OCI-LY7 (cell line): ENCODE measurements around the gene PCDHB3. TPM values are rescaled to one million over a fixed set of nuclear protein-coding genes. Genes with fewer than 3 reads are reported as not detected.
"Not testable (repeated sequence)": the region's sequence is repeated elsewhere in the genome, so short reads cannot be mapped to it uniquely, and the experiment has no call there.

Experiments
- BruUV-seq: library from RNA; stranded (reverse); fragments of 400-500 nt; replicated peaks from 2 replicates; lab custom pipeline; 2021; lab: Mats Ljungman, UMichigan
- CTCF ChIA-PET: fragments of 300-600 bp; sonication (Branson Sonifier 250); formaldehyde crosslinking; loops from one replicate; lab custom pipeline; 2022; ENCODE audit warnings: antibody characterized with exemption; ENCODE audit not compliant: unreplicated experiment; lab: Charles Lee
- POLR2A ChIA-PET: fragments of 300-600 bp; sonication (Branson Sonifier 250); formaldehyde crosslinking; loops from one replicate; lab custom pipeline; 2022; ENCODE audit warnings: antibody characterized with exemption; lab: Charles Lee
- DNase-seq: peaks from one replicate; pipeline ENCODE4 v3.0.0-alpha.2; 2015; ENCODE audit warnings: low spot score
- H2AFZ ChIP-seq: fragments of 200-600 bp; sonication (generic), shearing (Covaris generic); 2 replicates; pipeline ENCODE4 v1.6.1; 2014; ENCODE audit warnings: mild to moderate bottlenecking, antibody characterized with exemption, low read length, moderate library complexity
- H3K27ac ChIP-seq: fragments of 200-600 bp; sonication (generic); 2 replicates; pipeline ENCODE4 v1.5.1; 2014; ENCODE audit warnings: mixed run types, low read depth, mild to moderate bottlenecking, moderate library complexity, low read length, inconsistent platforms; ENCODE audit not compliant: poor library complexity, severe bottlenecking
- H3K36me3 ChIP-seq: fragments of 200-600 bp; sonication (generic); 2 replicates; pipeline ENCODE4 v1.6.1; 2014; ENCODE audit warnings: mild to moderate bottlenecking, antibody characterized with exemption, low read length, moderate library complexity, mixed read lengths; ENCODE audit not compliant: insufficient read depth
- H3K4me1 ChIP-seq: fragments of 200-600 bp; sonication (generic); 2 replicates; pipeline ENCODE4 v1.5.1; 2014; ENCODE audit warnings: mild to moderate bottlenecking, low read length; ENCODE audit not compliant: insufficient read depth, poor library complexity, severe bottlenecking
- H3K4me2 ChIP-seq: fragments of 200-600 bp; sonication (generic); 2 replicates; pipeline ENCODE4 v1.6.1; 2014; ENCODE audit warnings: mild to moderate bottlenecking, low read length
- H3K4me3 ChIP-seq: fragments of 200-600 bp; sonication (generic); 2 replicates; pipeline ENCODE4 v1.5.1; 2014; ENCODE audit warnings: mild to moderate bottlenecking, low read depth, low read length; ENCODE audit not compliant: poor library complexity, severe bottlenecking
- H3K79me2 ChIP-seq: fragments of 200-600 bp; sonication (generic); 2 replicates; pipeline ENCODE4 v1.6.1; 2016; ENCODE audit warnings: low read depth, mild to moderate bottlenecking, low read length, moderate library complexity, mixed read lengths; ENCODE audit not compliant: insufficient read depth
- H3K9me2 ChIP-seq: fragments of 200-600 bp; sonication (generic); 2 replicates; pipeline ENCODE4 v1.6.1; 2016; ENCODE audit warnings: mild to moderate bottlenecking, low read length, mixed read lengths; ENCODE audit not compliant: insufficient read depth
- H3K9me3 ChIP-seq: fragments of 200-600 bp; sonication (generic); 2 replicates; pipeline ENCODE4 v1.6.1; 2014; ENCODE audit warnings: mild to moderate bottlenecking, mixed run types, low read length, mixed read lengths
- H4K20me1 ChIP-seq: fragments of 200-600 bp; sonication (generic); 2 replicates; pipeline ENCODE4 v1.6.1; 2014; ENCODE audit warnings: mild to moderate bottlenecking, antibody characterized with exemption, low read length, moderate library complexity, mixed read lengths; ENCODE audit not compliant: insufficient read depth
- CTCF ChIP-seq: fragments of 200-600 bp; sonication (generic); conservative IDR thresholded peaks from 2 replicates; pipeline ENCODE4 v1.5.1; 2014; ENCODE audit warnings: mild to moderate bottlenecking, antibody characterized with exemption, low read length, moderate library complexity, mixed read lengths
- EZH2phosphoT487 ChIP-seq: fragments of 200-600 bp; sonication (generic); IDR thresholded peaks from 2 replicates; pipeline ENCODE4 v1.6.1; 2018; ENCODE audit warnings: low read depth, borderline replicate concordance, mild to moderate bottlenecking, mixed run types, antibody characterized with exemption, low read length, moderate library complexity, mixed read lengths
- intact Hi-C: fragments of 100-400 bp; cut with micrococcal nuclease; formaldehyde crosslinking; loops from one replicate; pipeline ENCODE4 v1.10.0; 2022; ENCODE audit not compliant: unreplicated experiment
- total RNA-seq, 2 experiments: library from RNA; depleted of rRNA in 1 of 2; stranded (reverse); fragments of >200 nt in 1 of 2; shearing (Covaris generic) in 1 of 2; gene quantifications; 2 replicates each; pipeline ENCODE4 v1.2.3, GENCODE V29; 2014 to 2022

PCDHB3 gene
- total RNA-seq, 2 experiments from 2014 or later = not detected

GRCh38 chr5:141135030-141135717, 34.9 kb downstream of the PCDHB3 start, which contains the start of gene PCDHB5:
Gene PCDHB5 (plus strand): TSS chr5:141135206. CDS start chr5:141135435, 229 bp downstream.
- TF ChIP-seq CTCF (peak; percentile 52), EZH2phosphoT487 (no peak)
- no peaks in the 10 kb centered on the region for H3K4me1 ChIP-seq
- intact Hi-C loops = no loop called here
- no peak for DNase-seq
- BruUV-seq = no TSS peak
- H3K9me2 ChIP-seq = no peaks in the 10 kb centered on the region
- H4K20me1 ChIP-seq = no peaks in the 10 kb centered on the region
- ChIA-PET POLR2A (no interaction called here), CTCF (no interaction called here)
- no peak within 1 kb of the TSS for H3K4me2 ChIP-seq
- H2AFZ ChIP-seq = no peak within 1 kb of the TSS
- H3K79me2 ChIP-seq = no peaks in the 10 kb centered on the region
- H3K9me3 ChIP-seq = peaks cover 7% of the 10 kb centered on the region; the same call in 1 of the 2 replicates
- H3K36me3 ChIP-seq = no peaks in the 10 kb centered on the region
- H3K4me3 ChIP-seq = no peak within 1 kb of the TSS
- no peak within 1 kb of the TSS for H3K27ac ChIP-seq

- H3K9me3 ChIP-seq = peaks cover 7% of the 10 kb centered on the region; the same call in 1 of the 2 replicates
- intact Hi-C loops = no loop called here
- TF ChIP-seq CTCF (no peak), EZH2phosphoT487 (no peak)
- no peaks in the 10 kb centered on the region for H3K4me1 ChIP-seq
- BruUV-seq = no TSS peak
- no peaks in the 10 kb centered on the region for H3K79me2 ChIP-seq
- ChIA-PET CTCF (no interaction called here), POLR2A (no interaction called here)
- H2AFZ ChIP-seq = no peak overlapping the region
- H3K9me2 ChIP-seq = no peaks in the 10 kb centered on the region
- no peak overlapping the region for H3K4me3 ChIP-seq
- no peak overlapping the region for H3K4me2 ChIP-seq
- no peaks in the 10 kb centered on the region for H3K36me3 ChIP-seq
- no peak for DNase-seq
- no peaks in the 10 kb centered on the region for H4K20me1 ChIP-seq
- no peak overlapping the region for H3K27ac ChIP-seq
These were observed 35.5 kb downstream of the PCDHB3 start for GRCh38 chr5:141135718-141136266.

GRCh38 chr5:141137346-141137745, 37.1 kb downstream of the PCDHB3 start:
- DNase-seq, H2AFZ ChIP-seq, H3K4me3 ChIP-seq, H3K27ac ChIP-seq, H3K36me3 ChIP-seq, H3K9me2 ChIP-seq, H3K4me1 ChIP-seq, H4K20me1 ChIP-seq, CTCF ChIA-PET, H3K4me2 ChIP-seq, intact Hi-C loops, BruUV-seq, H3K79me2 ChIP-seq, POLR2A ChIA-PET, H3K9me3 ChIP-seq: not testable (repeated sequence)
